CMK (cell line): ENCODE measurements around the gene PNMA5.

Experiments
- DNase-seq: peaks from one replicate; pipeline ENCODE4 v3.0.0-alpha.2; 2010; ENCODE audit warnings: low read depth

PNMA5 gene

DNA sequence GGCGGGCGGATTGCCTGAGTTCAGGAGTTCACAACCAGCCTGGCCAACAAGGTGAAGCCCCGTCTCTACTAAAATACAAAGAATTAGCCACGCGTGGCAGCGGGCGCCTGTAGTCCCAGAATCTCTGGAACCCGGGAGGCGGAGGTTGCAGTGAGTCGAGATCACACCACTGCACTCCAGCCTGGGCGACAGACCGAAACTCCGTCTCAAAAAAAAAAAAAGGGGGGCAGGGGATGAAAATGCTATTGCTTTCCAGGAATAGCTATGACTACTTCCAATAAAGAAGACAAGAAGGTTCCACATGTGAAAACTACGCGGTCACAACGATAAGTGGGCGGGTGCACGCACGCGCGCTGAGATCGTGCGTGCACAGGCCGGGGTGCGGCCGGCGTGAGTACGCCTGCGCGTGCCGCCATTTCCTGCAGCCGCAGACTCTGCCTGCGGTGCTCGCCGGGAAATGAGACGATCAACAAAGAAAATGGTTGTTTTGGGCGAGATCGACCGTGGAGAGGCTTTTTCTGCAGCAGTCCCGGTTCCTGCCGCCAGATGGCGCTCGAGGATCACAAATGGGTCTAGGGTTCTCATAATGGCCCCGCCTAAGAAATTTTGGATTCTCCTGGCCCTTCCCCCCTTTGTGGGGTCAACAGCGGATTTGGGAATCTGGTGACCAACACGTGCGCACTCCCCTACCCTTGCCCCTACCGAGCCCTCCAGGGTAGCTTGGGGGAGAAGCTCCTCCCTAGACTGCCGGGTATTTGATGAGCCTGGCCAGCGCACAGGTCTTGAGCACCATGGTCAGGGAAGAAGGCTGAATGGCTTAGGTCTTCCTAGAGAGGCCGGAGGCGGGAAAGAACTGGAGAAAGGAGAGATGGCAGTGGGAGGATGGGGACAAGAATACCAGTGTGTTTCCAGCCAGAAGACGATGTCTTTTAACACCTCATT lies 35.1 kb downstream of the PNMA5 start:
- DNase-seq, result peak; percentile 75

DNA sequence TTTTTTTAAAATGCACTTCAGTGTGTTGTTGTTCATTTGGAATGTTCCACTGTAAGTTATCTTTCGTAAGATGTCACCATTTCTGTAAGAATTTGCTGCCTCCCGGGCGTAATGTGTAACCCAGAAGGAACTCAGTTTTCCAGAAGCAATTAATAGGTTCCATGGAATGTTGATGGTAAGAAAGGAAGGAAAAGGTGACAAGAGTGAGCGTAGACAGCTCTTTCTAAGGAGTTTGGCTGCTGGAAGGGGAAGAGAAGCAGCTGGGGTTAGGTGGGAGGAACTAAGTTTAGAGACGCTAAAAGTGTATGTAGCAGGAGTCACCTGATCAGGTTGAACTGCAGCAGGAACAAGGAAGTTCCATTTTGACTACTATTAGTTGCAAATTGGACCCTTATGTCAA lies 35.9 kb downstream of the PNMA5 start:
- DNase-seq, result no peak

DNA sequence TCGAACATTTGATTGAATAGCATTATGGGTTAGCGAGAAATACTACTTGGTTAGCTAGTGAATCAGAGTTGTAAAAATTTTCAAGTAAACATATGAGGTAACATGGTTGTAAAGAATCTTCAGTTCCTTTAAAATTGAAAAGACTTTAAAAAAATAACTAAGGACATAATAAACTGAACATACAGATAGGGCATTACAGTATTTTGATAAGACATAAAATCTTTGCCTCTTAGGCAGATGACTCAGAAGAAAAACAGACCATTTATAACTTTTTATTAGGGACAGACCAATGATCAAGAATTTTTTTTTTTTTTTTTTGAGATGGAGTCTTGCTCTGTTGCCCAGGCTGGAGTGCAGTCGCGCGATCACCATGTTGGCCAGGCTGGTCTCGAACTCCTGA lies 43.1 kb downstream of the PNMA5 start:
- DNase-seq, result no peak

DNA sequence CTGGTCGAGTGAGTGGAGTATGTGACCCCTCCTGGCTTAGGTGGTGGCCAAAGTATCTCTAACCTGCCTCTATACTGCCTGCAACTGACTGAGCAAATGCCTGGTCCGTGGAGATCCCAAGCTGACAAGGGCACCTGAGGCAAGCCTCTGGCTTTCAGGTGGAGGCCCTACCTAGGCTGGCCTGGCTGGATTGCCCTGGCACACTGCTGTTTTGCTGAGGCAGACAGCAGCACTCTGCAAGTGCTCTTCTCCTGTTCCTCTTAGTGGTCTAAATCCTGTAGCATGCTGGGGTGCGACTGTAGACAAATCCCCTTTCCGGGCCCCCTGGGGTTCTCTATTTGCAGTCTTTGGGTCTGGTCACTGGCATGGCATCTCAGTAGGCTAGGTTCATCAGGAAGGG lies 44.8 kb downstream of the PNMA5 start:
- no peak for DNase-seq

DNA sequence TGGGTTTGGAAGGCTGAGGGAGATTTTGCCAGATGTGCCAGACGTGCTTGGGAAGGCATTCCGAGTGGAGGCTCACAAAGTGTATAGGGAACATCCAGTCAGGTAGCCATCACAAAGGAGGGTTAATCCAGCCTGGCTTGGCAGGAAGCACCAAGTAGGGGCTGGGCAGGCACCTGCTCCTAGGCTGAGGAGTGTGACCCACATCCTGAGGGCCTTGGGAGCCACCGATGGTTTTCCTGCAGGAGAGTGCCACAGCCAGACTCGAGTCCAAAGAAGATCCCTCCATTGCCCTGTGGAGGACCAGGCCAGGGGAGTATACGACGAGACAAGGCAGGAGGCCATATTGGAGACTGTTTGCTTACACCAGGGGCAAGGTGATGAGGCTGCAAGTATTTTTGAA lies 47.2 kb downstream of the PNMA5 start:
- DNase-seq, result no peak

DNA sequence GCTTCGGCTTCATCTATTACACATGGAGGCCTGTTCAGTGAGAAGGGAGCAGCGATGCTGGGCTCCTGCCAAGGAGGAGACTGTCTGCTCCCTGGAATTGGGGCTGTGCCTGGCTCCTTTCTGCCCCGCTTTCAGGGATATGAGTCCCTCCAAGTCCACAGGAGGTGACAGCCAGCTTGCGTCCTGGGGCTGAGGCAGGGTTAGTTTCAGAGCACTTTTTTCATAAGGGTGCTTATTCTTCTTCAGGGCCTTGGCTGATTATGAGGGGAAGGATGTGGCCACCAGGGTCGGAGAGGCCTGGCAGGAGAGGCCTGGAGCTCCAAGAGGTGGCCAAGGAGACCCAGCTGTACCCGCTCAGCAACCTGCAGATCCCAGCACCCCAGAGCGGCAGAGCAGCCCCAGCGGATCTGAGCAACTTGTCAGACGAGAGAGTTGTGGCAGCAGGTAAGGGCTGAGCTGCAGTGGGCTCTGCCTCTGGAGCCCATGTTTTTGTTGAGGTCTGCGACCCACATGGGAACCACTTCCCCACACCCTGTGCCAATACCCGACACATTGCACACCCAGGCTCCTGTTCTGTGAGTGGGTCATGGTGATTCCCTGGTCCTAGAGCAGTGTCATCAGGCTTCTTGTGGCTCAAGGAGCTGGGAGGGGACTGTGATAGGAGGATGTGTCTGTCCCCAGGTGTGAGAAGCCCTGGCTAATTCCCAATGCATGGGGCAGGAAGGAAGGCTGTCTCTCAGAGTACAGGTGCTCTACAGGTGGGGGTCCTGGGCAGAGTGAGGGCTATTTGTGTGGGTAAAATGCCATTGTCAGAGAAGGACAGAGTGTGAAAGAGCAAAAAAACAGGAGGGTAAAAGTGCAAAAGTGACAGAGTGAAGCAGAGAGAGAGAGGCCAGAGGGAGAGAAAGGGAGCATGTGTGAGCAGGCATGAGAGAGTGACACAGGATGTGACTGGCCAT lies 48.6 kb downstream of the PNMA5 start:
- DNase-seq, result no peak

DNA sequence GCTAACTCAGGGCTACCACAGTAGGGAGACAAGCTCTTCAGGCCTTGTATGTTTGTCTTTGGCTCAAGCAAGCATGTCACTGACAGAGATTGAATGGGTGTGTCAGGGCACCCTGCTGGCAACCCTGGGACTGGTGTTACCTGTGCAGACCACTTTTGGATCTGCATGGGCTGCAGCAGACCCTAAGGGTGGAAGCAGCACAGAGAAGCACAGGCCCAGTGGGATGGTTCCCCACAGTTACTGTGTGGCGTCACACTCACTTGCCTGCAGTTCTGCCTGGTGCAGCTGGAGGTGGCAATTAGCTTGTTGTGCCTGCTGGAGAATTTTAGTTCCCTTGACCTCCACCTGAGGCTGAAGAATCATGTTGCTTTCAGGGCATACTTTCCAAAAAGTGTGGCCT lies 50.1 kb downstream of the PNMA5 start:
- no peak for DNase-seq

DNA sequence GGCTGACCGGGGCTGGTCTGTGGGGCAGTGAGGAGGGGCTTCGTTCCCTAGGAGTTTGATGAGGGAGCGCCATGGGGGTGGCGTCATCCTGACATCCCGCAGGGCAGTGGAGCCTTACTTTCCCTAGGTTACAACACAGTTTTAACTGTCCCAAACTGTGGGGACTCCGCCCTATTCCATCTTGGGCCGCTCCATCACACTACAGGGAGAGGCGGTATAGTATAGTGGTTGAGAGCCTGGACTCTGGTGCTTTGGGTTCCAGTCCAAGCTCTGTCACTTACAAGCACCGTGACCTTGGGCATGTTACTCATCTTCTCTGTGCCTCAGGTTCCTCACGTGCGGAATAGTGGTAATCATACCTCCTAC lies 51.9 kb downstream of the PNMA5 start:
- no peak for DNase-seq

DNA sequence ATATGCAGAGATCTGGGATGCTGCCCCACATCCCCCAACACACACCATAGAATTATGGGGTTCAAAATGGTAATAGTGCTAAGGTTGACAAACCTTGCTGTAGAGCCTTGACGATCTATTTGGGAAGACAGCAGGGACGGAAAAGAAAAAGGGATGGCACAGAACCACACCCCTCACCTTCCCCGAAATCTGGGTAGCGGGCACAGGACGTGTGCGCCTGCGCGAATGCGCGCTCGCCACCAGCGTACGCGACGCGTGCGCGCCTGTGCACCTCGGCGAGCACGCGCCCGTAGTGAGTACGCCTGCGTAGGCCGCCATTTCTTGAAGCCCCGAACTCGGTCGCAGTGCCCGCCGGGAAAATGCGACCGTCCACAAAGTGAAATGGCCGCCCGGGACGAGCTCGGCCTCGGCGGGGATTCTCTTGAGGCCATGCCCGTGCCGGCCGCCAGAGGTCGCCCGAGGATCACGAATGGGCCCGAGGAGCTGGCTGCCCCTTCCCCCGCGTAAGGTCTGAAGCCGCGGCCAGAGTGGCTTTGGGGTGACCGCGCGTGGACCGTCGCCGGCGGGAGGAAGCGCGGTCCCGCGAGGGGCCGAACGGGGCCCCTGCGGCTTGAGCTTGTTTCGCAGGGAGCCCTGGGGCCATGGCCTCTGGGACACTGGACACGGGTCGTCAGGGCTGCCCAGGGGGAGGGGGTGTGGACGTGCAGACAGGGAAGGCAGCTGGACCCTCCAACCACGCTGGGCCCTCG lies 52.4 kb downstream of the PNMA5 start:
- DNase-seq, result peak; percentile 71
